HUDEP-2 (cell line): ENCODE results near the gene PID1.

ENCODE experiments used
- DNase-seq, 76 experiments: peaks; one replicate each; lab custom pipeline; 2025; ENCODE audit not compliant: unreplicated experiment in 76 of 76; lab: John Stamatoyannopoulos, UW

PID1 gene

DNA sequence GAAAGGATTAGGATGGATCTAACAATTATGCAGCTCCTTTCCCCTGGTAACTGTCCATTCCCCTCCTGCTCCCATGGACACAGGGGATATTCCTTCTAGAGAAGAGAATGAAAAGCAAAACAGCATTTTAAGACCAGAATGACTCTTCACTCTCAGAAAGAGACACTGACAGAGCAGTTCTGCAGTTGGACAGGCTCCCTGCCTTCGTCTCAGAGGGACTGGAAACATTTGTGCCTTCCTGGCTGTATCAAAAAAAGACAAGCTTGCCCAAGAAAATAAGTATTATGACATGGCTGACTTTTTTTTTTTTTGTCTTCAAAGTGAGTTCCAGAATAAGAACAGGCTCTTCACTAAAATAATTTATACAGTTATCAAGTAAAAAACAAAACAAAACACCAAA lies 9.5 kb downstream of the PID1 start:
- no peak for DNase-seq

DNA sequence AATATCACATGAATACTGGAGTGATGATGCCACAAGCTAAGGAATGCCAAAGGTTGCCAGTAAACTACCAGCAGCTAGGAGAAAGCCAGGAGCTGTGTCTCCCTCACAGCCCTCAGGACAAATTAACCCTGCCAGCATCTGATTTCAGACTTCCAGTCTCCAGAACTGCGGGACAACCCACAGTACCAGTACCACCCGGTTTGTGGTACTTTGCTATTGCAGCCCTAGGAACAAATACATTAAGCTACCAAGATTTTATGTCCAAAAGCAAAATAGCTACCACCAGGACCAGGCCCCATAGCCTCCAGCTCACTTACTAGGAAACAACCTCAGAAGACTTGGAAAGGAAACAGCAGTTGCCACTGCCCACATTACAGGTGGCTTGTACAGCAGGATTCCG lies 10.0 kb downstream of the PID1 start:
- no peak for DNase-seq

DNA sequence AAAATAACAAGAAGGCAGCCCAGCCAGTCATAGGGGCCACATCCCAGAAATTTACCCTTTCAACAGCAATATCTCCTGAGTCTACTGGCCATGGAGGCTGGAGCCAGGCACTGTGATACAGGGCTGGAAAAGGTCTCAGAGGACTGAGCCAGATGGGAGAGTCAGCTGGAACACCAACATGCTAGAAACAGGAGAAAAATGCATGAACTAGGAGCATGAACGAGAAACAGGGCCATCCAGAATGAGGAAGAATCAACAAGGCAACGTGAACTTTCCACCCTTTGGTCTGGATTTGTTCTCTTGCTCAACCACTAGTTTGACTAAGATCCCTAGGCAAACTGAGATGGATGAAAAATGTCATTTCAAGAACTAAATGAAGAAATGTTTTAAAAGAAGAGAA lies 13.1 kb downstream of the PID1 start:
- no peak for DNase-seq

DNA sequence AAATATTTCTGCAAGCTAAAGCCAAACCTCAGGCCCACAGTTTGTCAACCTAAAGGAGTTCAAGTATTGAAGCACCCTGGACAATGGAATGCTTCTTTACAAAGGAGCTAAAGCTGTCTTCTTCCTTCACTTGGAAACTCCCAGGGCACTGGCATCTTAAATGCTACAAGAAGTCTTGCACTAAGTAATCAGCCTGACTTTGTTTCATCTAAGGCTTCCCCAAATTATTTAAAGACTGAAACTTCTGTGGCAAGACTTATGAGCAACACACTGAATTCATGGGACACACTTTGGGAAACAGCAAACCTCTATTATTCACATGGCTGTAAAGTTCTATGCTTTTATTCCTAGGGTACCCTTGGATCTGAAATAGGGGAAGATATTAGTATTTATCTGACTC lies 14.7 kb downstream of the PID1 start:
- no peak for DNase-seq

DNA sequence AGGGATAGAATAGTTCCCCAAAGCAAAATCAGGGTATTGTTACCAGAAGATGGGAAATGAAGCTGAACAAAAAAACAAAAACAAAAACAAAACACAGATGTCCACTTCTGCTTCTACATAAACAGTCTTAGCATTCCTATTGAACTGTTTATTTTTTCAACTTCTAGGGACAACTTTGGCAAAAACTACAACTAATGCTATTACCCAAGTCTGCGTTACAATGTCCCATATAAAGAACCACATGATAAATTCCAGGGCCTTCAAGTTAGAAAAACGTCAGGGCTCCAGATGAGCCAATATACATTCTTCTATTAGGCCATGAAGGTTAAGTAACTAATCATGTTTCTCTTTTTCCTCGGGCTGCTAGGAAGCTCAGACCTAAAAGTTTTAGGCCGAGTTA lies 16.9 kb downstream of the PID1 start:
- DNase-seq: no peak

GRCh38 chr2:229252996-229253395 lies 18.1 kb downstream of the PID1 start:
- no peak for DNase-seq

DNA sequence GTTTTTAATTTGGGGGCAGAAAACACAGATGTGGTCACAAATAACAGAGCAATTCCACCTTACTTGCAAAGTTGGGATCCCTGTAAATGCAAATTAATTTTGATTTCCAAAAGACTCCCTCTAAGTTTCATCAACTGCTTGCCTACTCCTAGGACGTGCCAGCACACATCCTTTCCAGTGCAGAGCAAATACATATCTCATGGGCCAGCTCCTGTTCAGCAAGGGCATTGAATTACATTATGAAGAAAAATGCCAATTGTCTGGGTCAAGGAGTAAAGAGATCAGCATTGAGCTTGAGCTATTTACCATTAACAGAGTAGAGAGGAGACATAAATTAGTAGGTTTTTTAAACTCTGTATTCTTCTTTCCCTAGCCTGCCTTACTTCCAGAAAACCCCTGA lies 18.8 kb downstream of the PID1 start:
- no peak for DNase-seq

- no peak for DNase-seq
Measured at GRCh38 chr2:229249536-229249935, 21.6 kb downstream of the PID1 start.

- DNase-seq: no peak
Measured at GRCh38 chr2:229246334-229246733, 24.8 kb downstream of the PID1 start.

DNA sequence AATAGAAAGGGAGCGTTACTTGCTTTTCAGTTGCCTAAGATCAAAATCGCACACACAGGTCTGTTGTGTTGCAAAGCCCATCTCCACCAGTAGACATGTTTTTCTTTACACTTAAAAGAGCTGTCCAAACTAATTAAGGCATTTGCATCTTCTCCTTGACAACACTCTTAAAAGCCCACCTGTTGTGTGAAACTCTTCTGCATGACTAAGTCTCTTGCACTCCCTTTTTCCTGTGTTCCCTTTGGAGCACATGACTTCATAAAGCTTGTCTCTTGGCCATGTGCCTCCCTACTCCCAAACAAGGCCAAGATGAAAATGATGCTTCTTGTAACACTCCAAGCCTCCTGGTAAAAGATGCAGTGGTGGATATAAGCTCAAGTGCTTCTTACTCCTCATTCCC lies 26.1 kb downstream of the PID1 start:
- no peak for DNase-seq

- DNase-seq: no peak
Measured at GRCh38 chr2:229243890-229244560, 27.1 kb downstream of the PID1 start.

DNA sequence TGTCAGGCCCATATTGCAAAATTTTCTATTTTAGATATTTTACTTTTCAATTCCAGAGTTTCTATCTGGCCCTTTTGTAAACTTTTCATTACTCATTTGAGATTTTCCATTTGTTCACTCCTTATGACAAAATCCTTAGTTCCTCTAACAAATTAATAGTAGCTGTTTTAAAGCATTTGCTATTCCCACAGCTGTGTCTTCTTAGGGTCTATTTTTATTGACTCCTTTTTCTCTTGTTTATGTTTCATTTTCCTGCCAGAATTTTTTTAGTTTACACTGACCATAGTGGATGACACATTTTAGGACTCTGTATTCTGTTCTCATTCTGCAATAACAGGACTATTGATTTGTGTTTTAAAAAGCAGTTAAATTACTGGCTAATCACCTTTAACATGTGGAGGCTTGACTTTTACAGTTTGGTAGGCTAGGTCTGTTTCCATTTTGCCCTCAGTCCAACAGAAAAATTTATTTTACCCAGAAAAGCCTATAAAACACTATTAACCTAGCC lies 30.0 kb downstream of the PID1 start:
- DNase-seq: no peak

- no peak for DNase-seq
Measured at GRCh38 chr2:229239021-229239420, 32.1 kb downstream of the PID1 start.

DNA sequence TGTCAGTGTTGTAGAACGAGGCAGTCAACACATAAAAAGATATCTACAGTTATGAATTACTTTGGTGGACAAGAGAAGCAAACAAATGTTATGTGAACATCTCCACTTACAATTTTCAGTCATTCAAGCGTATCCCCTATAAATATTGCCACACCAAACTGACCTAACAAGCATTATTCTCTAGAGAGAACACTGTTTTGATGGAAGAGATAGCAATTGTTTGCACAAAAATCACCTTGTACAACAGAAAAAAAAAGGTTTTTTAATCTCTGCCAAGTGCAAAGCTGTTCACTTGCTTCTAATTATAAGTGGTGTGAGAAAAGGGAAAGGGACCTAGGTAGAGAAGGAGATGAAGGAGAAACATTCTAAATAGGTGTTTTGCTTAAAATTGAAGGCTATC lies 33.8 kb downstream of the PID1 start:
- DNase-seq: no peak

GRCh38 chr2:229235131-229235914 lies 35.8 kb downstream of the PID1 start:
- DNase-seq: no peak

GRCh38 chr2:229231885-229232284 lies 39.2 kb downstream of the PID1 start:
- DNase-seq: no peak

DNA sequence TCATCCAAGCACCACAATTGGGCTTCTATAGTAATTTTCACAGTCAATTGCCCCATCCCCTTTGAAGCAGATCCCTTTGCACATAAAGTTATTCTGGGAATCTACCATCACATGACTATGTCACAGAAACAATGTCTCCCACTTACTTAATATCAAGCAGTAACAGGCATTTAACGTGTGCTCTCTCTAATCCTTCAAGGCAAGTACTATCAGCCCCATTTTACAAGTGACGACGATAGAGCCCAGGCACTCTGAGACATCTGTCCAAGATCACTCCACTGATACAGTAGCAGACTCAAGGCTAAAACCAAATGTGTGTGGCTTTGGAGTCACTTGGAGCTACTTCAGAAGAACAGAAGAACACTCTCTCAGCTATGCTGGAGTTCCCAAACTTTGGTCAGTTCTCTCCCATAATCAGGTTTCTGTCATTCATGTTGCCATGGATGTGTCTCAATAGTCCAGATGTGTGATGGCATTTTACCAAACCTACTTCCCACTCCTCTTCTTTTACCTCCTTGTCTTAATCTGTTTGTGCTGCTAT lies 39.7 kb downstream of the PID1 start:
- no peak for DNase-seq

GRCh38 chr2:229230911-229231310 lies 40.2 kb downstream of the PID1 start:
- DNase-seq: no peak

DNA sequence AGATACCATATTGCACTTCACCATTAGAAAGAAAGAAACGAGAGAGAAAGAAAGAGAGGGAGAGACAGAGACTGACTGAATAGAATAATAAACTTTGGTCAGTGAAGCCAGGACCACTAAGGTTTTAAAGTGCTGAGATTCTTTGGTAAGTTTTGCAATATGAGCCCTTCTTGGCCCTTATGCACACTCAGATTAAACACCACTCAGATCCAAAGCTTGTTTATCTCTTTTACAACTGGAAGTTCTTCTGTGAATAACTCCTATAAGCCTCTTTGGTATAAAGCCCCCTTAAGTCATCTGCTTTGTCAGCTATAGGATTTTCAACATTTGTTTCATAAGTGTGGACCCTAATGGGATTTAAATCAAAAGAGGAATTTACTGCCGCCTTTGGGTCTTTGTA lies 40.8 kb downstream of the PID1 start:
- no peak for DNase-seq

DNA sequence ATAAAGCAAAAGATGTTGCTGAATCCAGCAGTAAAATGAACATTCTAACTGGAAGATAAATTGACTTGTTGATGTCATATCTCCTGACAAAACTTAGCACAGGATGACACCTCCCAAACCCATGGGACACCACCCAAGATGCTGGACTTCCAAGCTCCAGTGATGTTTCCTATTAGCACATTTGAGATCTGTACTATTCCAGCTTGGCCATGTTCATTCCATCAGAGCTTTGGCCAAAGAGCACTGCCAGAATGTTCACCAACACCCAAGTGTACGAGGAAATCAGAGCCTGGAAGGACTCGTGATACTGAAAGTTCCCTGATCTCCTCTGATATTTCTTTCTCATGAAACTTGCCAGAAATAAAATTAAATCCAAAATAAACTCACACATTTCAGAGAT lies 44.7 kb downstream of the PID1 start:
- no peak for DNase-seq

DNA sequence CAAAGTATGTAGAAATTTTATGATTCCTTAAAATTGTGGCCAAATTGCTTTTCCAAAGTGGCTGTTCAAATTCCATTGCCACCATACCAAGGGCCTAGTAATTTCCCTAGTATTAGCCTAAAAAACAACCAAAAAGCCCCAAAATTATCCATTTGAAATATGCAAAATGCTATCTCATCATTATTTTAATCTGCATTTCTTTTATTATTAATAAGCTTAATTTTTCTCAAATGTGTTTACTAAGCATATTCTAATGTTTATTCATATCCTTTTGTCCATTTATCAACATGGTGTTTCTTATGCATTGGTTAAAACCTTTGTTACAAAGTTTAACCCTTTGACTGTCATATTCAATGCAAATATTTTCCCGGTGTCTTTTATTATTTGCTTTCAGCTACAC lies 48.0 kb downstream of the PID1 start:
- no peak for DNase-seq

- no peak for DNase-seq
Measured at GRCh38 chr2:229221641-229222040, 49.4 kb downstream of the PID1 start.
